ENCODE results near the gene FRMD1. TPM values are rescaled to one million over a fixed set of nuclear protein-coding genes. Genes with fewer than 3 reads are reported as not detected.

The FRMD1 gene
- total and polyA plus RNA-seq, 2 of the 8 experiments (the other 6 are each of a cell fraction or from before 2014, with no cell fraction given): 0.36 TPM; not detected in 1

DNA sequence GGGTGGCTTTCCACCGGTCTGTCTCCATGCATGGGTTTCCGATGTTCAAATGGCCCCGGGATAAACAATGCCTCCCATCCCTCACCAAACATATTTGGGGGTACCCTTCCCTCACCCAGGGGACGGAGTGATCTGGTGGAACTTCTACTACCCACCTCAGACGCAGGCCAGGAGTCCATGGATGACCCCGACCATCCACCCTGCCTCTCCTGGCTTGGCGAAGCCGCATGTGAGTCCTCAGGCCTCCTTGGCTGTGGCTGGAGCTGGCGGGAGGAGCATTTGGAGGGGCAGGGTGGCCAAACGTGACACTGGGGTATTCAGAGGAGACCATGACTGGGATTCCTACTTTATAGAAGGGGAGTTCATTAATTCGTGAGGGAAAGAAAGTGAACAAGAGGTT, 45.9 kb upstream of the FRMD1 start:
- H3K27ac ChIP-seq (ENCODE audit: low read depth, low read length): no peak overlapping the region; the same call in 1 of the 2 replicates
- no peaks in the 10 kb centered on the region for H4K20me1 ChIP-seq (replicated peaks in 1 of 2; ENCODE audit: control insufficient read depth in 1 of 2, insufficient read depth in 2 of 2, low read length in 2 of 2)
- no peak overlapping the region for H3K18ac ChIP-seq (ENCODE audit: extremely low read depth, low read length)
- peaks cover under 1% of the 10 kb centered on the region; the same call in 1 of the 2 replicates for H3K23me2 ChIP-seq (ENCODE audit: low read depth, low read length)
- no peak overlapping the region for H2BK120ac ChIP-seq (replicated peaks; ENCODE audit: low read depth, low read length)
- H3K23ac ChIP-seq (ENCODE audit: insufficient read length): no peak overlapping the region
- no peak overlapping the region; the same call in 1 of the 2 replicates for H4K8ac ChIP-seq (ENCODE audit: extremely low read depth, insufficient read depth, low read length)
- no peak overlapping the region for H3K4ac ChIP-seq (replicated peaks; ENCODE audit: insufficient read length, low read depth, low read length)
- no peak overlapping the region for H2BK15ac ChIP-seq (ENCODE audit: low read length)
- H3K4me2 ChIP-seq (ENCODE audit: insufficient read depth in 1 of 2, low read depth in 2 of 2, low read length in 2 of 2): no peak overlapping the region
- no peak overlapping the region for H3K4me3 ChIP-seq (ENCODE audit: extremely low read depth in 1 of 4, insufficient read depth in 2 of 4, low read depth in 3 of 4, low read length in 4 of 4)
- no peak overlapping the region for H2AK5ac ChIP-seq (ENCODE audit: low read depth, low read length)
- H3K36me3 ChIP-seq (ENCODE audit: control insufficient read depth in 2 of 4, insufficient read depth in 4 of 4, low read length in 3 of 4): no peaks in the 10 kb centered on the region
- H3K27me3 ChIP-seq (replicated peaks in 1 of 4; ENCODE audit: control insufficient read depth in 3 of 4, extremely low read depth in 1 of 4, insufficient read depth in 3 of 4, low read length in 3 of 4): no peaks in the 10 kb centered on the region
- H2BK12ac ChIP-seq (ENCODE audit: low read depth, low read length): no peak overlapping the region
- H3K9me3 ChIP-seq (ENCODE audit: insufficient read depth in 2 of 2, low read depth in 1 of 2, low read length in 1 of 2): no peaks in the 10 kb centered on the region
- H3K79me1 ChIP-seq (ENCODE audit: low read depth, low read length): no peaks in the 10 kb centered on the region
- H2BK20ac ChIP-seq (ENCODE audit: low read length): no peak overlapping the region
- ChIA-PET POLR2A (ENCODE audit: partially characterized antibody) (no interaction called here), CTCF (ENCODE audit: partially characterized antibody) (interaction anchor here (1.6 kb wide), 1 partner anchor 65 kb away, joined by 7 read pairs; no protein-coding TSS in a partner anchor)
- no peak overlapping the region for H2AFZ ChIP-seq (ENCODE audit: low read length)
- no peak overlapping the region for H3K14ac ChIP-seq (ENCODE audit: insufficient read length)
- 90% methylated on average over 11 of the region's 11 CpGs; no CpG with 5 or more reads in 1 of the 2 experiments for WGBS, 2 experiments (ENCODE audit: extremely low coverage in 1 of 2, insufficient coverage in 1 of 2, insufficient read length in 1 of 2, insufficient replicate concordance in 2 of 2, low coverage in 1 of 2, low lambda C conversion rate in 2 of 2, missing lambda C conversion rate in 1 of 2)
- FAIRE-seq (no peak), DNase-seq (ENCODE audit: low read depth in 1 of 2, low spot score in 2 of 2) (peak in 1 of 2 experiments; percentile 43)
- peaks cover 0 to 3% (median 2%) of the 10 kb centered on the region in 4 experiments; a peak in 4 of 7 replicates for H3K4me1 ChIP-seq (replicated peaks in 1 of 4; ENCODE audit: control insufficient read depth in 3 of 4, insufficient read depth in 4 of 4, low read length in 3 of 4)
- no peak overlapping the region for H4K5ac ChIP-seq (ENCODE audit: insufficient read length, low read depth, low read length)
- H4K91ac ChIP-seq (replicated peaks; ENCODE audit: insufficient read length, low read length): no peak overlapping the region
- no peak overlapping the region for H3K9ac ChIP-seq (replicated peaks in 1 of 4; ENCODE audit: extremely low read depth in 1 of 4, low read depth in 3 of 4, low read length in 3 of 4)
- H2BK5ac ChIP-seq (ENCODE audit: low read depth, low read length): no peak overlapping the region
- no peaks in the 10 kb centered on the region for H3K79me2 ChIP-seq (ENCODE audit: control insufficient read depth in 1 of 2, insufficient read depth in 2 of 2, low read length in 2 of 2)
- H3K56ac ChIP-seq (replicated peaks; ENCODE audit: insufficient read length, low read depth, low read length): no peak overlapping the region
- TF ChIP-seq ASH2L (IDR thresholded peaks at IDR 0.05; ENCODE audit: low read length) (no peak), HDAC6 (IDR thresholded peaks at IDR 0.05; ENCODE audit: low read depth, low read length) (no peak), RXRA (IDR thresholded peaks at IDR 0.05; ENCODE audit: insufficient read depth, low read depth, low read length) (no peak)
